Measurements from ENCODE around the gene UBASH3B. TPM values are rescaled to one million over a fixed set of nuclear protein-coding genes. Genes with fewer than 3 reads are reported as not detected.

Gene UBASH3B
- total RNA-seq, 2 donors from 2014 or later, result 0.78 to 12.9 TPM

DNA sequence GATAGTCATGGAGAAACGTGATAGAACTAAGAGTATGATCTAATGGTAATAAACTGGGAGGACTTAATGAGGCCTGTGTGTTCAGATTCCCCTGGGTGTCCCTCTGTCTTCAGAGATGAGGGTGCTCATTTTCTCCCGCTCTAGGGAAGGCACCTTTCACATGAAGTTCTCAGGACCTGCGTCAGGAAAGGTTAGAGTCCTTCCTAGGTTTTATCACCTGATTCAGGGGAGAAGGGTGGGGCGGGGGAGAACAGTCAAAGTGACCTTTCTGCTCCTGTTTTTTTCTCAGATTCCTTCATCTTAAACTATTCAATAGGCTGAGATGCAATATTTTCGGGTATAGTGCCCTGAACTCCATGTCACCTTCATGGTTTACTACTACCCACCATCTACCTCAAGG, 160.4 kb downstream of the UBASH3B start:
- Histone ChIP-seq H3K36me3 (replicated peaks in 1 of 2; ENCODE audit: insufficient read depth in 1 of 2, low read depth in 2 of 2) (no peaks in the 10 kb centered on the region), H3K4me3 (no peak overlapping the region), H3K4me1 (peaks cover 11% of the 10 kb centered on the region), H3K27me3 (no peaks in the 10 kb centered on the region), H3K27ac (no peak overlapping the region), H3K9me3 (no peaks in the 10 kb centered on the region)
- WGBS, 2 donors, result 63 to 79% methylated on average over 5 of the region's 5 CpGs
- intact Hi-C loops (cut with DNase I), result no loop called here
- TF ChIP-seq POLR2A (IDR thresholded peaks at IDR 0.05), result no peak
- TF ChIP-seq, protein P1, sequence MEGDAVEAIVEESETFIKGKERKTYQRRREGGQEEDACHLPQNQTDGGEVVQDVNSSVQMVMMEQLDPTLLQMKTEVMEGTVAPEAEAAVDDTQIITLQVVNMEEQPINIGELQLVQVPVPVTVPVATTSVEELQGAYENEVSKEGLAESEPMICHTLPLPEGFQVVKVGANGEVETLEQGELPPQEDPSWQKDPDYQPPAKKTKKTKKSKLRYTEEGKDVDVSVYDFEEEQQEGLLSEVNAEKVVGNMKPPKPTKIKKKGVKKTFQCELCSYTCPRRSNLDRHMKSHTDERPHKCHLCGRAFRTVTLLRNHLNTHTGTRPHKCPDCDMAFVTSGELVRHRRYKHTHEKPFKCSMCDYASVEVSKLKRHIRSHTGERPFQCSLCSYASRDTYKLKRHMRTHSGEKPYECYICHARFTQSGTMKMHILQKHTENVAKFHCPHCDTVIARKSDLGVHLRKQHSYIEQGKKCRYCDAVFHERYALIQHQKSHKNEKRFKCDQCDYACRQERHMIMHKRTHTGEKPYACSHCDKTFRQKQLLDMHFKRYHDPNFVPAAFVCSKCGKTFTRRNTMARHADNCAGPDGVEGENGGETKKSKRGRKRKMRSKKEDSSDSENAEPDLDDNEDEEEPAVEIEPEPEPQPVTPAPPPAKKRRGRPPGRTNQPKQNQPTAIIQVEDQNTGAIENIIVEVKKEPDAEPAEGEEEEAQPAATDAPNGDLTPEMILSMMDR (IDR thresholded peaks at IDR 0.05), result no peak
- no peak for DNase-seq
- ATAC-seq, result no peak

DNA sequence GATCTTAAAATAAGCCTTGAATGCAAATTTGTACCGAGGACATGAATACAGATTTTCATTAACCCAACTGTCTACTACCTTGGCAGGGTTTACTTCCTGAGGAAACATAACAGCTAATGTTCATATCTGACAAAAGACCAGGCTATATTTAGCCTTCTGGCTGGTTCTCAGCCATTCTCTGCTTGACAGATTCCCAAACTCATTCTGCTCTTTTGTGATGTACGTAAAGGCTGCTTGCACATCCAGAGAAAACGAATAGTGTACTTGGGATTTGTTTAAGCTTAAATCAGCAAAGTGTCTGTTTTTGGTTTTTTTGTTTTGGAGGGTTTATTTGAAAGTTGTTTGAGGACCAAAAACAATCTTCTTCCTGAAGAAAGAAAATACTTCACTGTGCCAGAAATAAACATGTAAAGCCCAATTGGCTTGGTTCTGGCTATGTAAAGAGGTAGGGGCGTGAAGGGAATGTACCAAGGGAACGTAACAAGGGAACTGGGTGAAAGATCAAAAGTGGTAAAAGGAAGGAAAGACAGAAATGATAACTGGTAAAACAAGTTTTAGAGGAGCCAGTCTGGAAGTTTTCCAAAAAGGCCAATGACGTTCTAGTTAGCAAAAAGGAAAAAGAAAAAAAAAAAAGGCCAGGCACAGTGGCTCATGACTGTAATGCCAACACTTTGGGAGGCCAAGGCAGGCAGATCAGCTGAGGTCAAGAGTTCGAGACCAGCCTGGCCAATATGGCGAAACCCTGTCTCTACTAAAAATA, 161.4 kb downstream of the UBASH3B start:
- Histone ChIP-seq H3K27me3 (no peaks in the 10 kb centered on the region), H3K4me3 (no peak overlapping the region), H3K9me3 (no peaks in the 10 kb centered on the region), H3K27ac (peak overlapping the region in 3 of 4 donors; percentile 59 to 75 (median 68)), H3K36me3 (replicated peaks in 1 of 2; ENCODE audit: insufficient read depth in 1 of 2, low read depth in 2 of 2) (no peaks in the 10 kb centered on the region), H3K4me1 (peaks cover 11% of the 10 kb centered on the region)
- ATAC-seq, result peak; percentile 90
- TF ChIP-seq, protein P1 (IDR thresholded peaks at IDR 0.05), result no peak
- no peak for TF ChIP-seq POLR2A (IDR thresholded peaks at IDR 0.05)
- 37 to 42% methylated on average over 8 of the region's 8 CpGs for WGBS, 2 donors
- intact Hi-C loops (cut with DNase I), result no loop called here
- peak; percentile 26 to 54 (median 33) for DNase-seq

DNA sequence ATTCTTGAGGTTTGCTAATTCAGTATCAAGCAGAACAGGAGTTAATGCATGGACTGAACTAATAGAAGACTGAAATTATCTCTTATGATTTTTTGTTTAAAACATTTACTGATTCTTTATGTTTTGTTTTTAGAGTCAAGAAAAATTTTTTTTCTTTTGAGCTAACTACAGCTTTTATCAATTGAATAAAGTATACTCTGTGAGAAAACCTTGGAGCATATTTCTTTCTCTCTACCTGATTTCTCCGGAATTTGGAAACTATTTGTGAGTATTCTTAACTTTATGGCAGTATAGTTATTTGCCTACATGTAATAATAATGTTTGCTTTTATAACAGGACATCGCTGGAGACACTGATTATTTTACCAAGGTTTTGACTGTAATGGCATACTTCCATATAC, 164.6 kb downstream of the UBASH3B start:
- Histone ChIP-seq H3K27me3 (no peaks in the 10 kb centered on the region), H3K4me3 (no peak overlapping the region), H3K27ac (no peak overlapping the region), H3K9me3 (no peaks in the 10 kb centered on the region), H3K36me3 (replicated peaks in 1 of 2; ENCODE audit: insufficient read depth in 1 of 2, low read depth in 2 of 2) (no peaks in the 10 kb centered on the region), H3K4me1 (peaks cover 11% of the 10 kb centered on the region)
- 63 to 72% methylated on average over 2 of the region's 2 CpGs for WGBS, 2 donors
- DNase-seq (no peak), ATAC-seq (no peak)
- TF ChIP-seq, protein P1 (IDR thresholded peaks at IDR 0.05), result no peak
- TF ChIP-seq POLR2A (IDR thresholded peaks at IDR 0.05), result no peak
- intact Hi-C loops (cut with DNase I), result no loop called here

DNA sequence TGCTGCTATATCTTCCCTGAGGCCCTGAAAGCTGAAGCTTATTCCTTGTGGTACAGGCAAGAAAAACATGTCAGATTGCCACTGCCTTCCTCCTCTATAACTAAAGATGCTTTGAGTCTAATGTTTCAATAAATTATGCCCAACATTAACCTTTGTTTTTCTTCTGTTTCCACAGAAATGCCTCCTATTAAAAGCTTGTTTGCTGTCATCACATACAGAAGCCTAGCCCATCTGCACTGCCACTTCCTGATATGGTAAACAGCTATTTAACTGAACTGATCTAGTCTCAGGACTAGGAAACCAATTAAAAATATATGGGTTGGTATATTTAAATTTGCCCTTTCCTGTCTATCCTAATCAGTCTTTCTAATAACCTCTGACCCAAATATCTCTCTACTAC, 165.6 kb downstream of the UBASH3B start:
- Histone ChIP-seq H3K27ac (no peak overlapping the region), H3K9me3 (no peaks in the 10 kb centered on the region), H3K36me3 (replicated peaks in 1 of 2; ENCODE audit: insufficient read depth in 1 of 2, low read depth in 2 of 2) (no peaks in the 10 kb centered on the region), H3K27me3 (no peaks in the 10 kb centered on the region), H3K4me3 (no peak overlapping the region), H3K4me1 (peaks cover 11% of the 10 kb centered on the region)
- no peak for DNase-seq
- intact Hi-C loops (cut with DNase I), result no loop called here
- no peak for TF ChIP-seq POLR2A (IDR thresholded peaks at IDR 0.05)
- no peak for ATAC-seq

DNA sequence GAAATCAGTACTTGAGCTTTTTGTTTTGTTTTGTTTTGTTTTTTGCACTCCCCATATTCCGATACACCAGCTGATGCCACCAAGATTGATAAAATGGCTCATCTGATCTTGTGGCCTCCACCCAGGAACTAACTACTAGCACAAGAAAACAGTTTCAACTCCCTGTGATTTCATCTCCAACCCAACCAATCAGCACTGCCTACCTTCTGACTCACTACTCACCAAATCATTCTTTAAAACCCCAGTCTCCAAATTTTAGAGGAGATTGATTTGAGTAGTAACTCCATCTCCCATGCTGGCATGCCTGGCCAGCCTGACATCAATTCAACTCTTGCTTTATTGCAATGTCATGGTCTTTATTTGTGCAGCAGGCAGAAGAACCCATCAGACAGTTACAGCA, 166.7 kb downstream of the UBASH3B start:
- no peak overlapping the region for H3K27ac ChIP-seq
- ATAC-seq (no peak), DNase-seq (no peak)
- TF ChIP-seq POLR2A (IDR thresholded peaks at IDR 0.05), result no peak
- TF ChIP-seq, protein P1 (IDR thresholded peaks at IDR 0.05), result no peak
- intact Hi-C loops (cut with DNase I), result no loop called here
- H3K4me1 ChIP-seq, result peaks cover 5% of the 10 kb centered on the region
- whole genome bisulfite sequencing, 2 donors, result 88 to 100% methylated on average over 1 of the region's 1 CpG
- H3K4me3 ChIP-seq, result no peak overlapping the region
- H3K36me3 ChIP-seq (replicated peaks in 1 of 2; ENCODE audit: insufficient read depth in 1 of 2, low read depth in 2 of 2), result no peaks in the 10 kb centered on the region
- no peaks in the 10 kb centered on the region for H3K27me3 ChIP-seq
- no peaks in the 10 kb centered on the region for H3K9me3 ChIP-seq
